Measurements from ENCODE around the gene SPATA16.
"Not testable (repeated sequence)": the region's sequence is repeated elsewhere in the genome, so short reads cannot be mapped to it uniquely, and the experiment has no call there.

Gene SPATA16

DNA sequence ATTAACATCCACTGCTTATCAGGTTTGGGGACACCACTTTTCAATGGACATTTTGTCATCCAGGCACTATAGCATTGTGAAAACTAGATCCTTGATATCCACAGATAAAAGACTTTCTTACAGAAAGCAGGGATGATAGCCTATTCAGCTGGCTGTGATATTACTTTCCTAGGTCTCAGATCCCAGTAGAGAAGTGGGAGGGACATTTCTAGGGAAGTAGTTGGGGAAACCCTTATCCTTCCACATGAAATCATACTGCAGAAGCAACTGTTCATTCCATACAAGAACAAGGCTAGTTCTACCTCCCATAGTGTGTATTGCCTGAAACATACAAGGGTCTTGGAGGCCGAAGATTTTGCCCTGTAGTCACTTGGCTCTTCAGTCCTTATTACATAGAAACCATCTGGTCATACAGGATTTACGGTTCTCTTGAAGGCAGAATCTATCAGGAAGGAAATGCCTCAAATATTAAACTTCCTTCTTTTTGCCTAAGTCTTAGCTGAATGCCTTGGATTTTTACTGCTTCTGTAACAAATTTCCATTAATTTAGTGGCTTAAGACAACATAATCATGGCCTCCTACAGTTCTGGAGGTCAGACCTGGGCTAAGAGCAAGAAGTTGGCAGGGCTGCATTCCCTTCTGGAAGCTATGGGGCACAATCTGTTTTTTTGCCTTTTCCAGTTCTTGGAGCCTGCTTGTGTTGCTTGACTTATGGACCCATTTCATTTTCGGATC lies 271.1 kb downstream of the SPATA16 start:
- no peak for DNase-seq

- DNase-seq, result no peak
These were observed 271.7 kb downstream of the SPATA16 start for GRCh38 chr3:172869368-172869771.

- DNase-seq, result no peak
These were observed 272.3 kb downstream of the SPATA16 start for GRCh38 chr3:172868582-172869200.

DNA sequence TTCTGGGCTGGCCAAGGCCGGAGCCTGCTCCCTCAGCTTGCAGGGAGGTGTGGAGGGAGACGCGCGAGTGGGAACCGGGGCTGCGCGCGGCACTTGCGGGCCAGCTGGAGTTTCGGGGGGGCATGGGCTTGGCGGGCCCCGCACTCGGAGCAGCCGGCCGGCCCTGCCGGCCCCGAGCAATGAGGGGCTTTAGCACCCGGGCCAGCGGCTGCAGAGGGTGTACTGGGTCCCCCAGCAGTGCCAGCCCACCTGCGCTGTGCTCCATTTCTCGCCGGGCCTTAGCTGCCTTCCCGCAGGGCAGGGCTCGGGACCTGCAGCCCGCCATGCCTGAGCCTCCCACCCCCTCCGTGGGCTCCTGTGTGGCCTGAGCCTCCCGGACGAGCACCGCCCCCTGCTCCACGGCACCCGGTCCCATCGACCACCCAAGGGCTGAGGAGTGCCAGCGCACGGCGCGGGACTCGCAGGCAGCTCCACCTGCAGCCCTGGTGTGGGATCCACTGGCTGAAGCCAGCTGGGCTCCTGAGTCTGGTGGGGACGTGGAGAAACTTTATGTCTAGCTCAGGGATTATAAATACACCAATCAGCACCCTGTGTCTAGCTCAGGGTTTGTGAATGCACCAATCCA lies 274.2 kb downstream of the SPATA16 start:
- not testable (repeated sequence) for DNase-seq

DNA sequence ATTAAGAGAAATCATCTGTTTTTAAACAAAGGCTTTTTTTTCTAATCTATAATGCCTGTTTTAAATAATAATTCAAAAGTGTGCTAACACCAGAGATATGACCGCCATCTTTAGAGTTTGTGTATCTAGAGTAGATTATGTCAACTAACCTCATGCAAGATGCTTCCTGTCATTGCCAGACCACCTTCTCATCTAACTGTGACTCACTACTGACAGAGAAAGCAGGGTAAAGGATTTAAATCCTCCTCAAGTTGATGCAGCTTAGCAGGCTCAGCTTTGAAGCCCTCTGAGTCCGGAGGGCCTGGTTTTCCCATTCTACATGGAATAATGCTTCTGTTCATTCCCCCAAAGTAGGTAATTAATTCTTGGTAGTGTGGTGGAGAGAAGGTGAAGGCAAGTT lies 282.0 kb downstream of the SPATA16 start:
- no peak for DNase-seq

DNA sequence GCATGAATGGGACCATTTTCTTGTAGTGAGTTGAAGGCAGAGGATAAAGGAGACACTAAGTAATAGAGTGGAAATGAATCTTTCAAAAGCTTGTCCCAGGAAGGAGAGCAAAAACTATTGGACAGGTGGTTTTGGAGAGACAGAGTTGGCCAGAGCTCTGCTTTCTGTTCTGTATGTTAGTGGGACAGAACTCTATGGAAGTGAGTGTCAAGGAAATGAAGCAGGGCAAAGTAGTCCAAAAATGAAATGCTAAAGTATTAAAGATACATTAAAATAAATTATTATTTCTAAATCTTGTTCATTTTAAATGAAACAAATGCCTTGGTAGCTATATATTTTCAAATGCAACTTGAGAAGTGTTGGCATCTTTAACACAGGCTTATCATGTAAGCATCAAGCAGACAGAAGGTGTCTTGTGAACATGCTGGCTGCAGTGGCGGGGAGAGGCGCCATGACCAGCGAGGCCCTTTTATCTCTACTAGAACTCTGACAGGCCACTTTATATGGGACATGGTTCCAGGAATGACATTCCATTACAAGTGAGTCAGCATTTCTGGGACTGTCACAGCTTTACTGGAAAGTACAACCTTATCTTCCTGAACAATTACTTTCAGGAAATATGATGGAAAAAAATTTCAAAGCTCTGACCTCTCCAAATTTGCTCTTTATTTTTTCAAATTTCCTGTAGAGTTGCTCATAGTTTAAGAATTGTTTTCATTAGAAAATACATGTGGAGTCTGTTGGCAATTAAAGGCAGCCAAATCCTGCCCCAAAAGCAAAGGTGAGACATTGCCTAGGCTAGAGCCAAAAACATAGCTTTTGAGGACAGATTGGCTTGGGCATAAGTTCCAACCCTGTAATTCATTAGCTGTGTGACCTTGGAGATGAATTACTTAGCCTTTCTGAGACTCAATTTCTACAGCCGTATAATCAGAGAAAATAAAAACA lies 284.0 kb downstream of the SPATA16 start:
- no peak for DNase-seq

- no peak for DNase-seq
These were observed 286.0 kb downstream of the SPATA16 start for GRCh38 chr3:172855037-172855436.

DNA sequence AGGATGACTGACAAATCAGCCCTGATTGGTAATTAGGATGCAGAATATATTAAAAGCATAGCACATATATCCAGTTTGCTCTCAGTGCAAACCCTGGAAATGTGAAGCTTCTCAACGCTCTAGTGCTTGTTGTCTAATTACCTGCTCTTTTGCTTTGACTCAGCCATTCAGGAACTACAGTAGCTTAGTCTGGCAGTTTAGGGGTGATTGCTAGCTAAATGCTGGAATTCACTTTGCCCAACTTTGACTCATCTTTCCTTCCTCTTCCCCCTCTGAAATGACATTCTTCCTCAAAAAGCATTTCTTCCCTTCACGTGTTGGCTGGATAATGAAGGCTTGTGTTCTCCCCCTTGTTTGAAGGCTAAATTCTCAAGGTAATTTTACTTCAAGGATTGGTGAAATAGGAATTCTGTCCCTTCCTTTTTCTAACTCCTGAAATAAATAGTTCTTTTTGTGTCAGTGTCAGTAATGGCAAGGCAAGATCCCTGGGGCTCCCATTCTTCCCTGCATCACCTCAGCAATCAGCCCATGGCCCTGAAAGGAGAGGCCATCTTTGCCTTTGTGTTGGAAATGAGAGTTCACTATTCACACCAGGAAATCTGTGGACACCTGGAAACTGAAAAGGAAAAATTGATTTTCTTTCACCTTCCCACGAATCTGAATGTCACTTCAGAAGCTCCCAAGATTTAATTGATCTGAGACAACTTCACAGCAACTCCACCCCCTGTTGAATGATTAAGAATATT lies 286.9 kb downstream of the SPATA16 start:
- no peak for DNase-seq

DNA sequence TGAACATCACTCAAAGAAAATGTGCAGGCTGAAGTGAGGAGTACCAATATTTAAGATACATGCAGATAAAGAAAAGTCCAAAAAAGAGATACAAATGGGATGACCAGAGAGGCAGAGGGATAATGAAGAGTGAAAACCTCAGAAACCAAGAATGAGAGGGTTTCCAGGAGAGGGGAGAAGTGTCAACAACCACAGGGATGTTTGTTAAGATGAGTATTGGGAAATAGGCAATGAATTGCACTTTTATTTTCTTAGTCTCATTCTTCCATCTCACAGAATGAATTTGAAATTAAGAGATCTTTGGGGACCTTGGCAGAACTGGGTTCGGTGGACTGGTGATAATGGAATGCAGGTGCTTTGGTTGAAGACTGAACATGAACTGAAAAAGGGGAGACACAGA lies 288.0 kb downstream of the SPATA16 start:
- DNase-seq, result no peak

DNA sequence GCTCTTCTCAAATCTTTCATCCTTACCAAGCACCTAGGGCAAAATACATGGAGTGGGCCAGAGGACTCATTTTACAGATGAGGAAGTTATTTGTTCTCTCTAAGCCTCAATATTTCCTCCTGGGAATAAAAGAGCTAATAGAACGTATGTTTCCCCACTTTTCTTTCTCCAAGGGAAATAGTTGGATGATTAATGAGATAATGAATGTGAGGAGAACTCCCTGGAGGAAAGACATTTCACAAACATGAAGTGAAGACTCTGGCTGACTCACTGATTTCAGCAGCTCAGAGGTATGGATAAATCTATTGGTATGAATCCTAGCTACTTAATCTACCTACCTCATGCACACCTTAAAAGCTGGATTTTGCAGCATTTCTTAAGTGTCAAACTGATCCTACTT lies 292.1 kb downstream of the SPATA16 start:
- DNase-seq, result no peak

GRCh38 chr3:172847292-172847691 lies 293.7 kb downstream of the SPATA16 start:
- no peak for DNase-seq

- DNase-seq, result no peak
These were observed 294.3 kb downstream of the SPATA16 start for GRCh38 chr3:172846706-172847105.

DNA sequence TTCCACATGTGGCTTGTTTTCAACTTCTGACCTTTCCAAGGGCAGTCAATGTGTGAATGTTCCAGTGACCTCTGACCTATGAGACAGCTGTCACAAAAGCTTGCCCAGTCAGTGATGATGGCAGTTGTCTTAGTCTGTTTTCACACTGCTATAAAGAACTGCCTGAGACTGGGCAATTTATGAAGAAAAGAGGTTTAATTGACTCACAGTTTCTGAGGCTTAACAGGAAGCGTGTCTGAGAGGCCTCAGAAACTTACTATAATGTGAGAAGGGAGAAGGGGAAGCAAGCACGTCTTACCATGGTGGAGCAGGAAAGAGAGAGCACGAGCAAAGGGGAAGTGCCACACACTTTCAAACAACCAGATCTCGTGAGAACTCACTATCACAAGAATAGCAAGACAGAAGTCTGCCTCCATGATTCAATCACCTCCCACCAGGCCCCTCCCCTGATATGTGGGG lies 294.9 kb downstream of the SPATA16 start:
- no peak for DNase-seq

DNA sequence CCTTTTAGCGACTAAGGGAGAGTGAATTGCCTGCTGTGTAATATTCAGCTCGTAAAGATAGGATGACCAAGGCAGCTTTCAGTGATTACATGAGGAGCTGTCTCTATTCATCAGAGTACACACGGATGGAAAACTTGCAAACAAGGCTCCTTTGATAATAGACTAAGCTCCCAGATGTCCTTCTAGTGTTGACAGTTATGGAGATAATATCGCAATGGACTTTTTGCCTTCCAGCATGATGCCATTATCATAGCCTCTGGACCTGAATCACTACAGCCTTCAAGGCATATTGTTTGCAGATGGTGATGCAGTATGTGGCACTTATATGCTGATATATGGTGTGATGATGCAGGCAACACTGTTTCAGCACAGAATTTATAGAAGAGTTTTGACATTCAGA lies 296.6 kb downstream of the SPATA16 start:
- no peak for DNase-seq

DNA sequence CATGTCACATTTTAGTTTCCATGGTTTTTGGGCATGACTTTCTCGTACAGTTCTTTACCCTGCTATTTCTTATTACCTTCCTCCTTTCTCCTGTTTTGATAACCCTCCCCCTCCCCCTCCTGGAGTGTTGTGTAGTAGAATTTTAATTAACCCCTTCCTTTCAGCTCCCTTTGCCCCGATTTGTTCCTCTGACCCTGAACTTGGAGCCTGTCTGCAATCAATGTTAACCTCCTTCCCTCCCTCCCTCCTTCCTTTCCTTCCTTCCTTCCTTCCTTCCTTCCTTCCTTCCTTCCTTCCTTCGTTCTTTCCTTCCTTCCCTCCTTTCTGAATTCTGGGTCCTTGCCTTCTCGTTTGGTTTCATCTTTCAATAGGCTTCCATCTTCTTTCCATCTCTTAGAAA lies 300.1 kb downstream of the SPATA16 start:
- no peak for DNase-seq

- no peak for DNase-seq
These were observed 300.6 kb downstream of the SPATA16 start for GRCh38 chr3:172840463-172840862.

GRCh38 chr3:172839679-172840078 lies 301.4 kb downstream of the SPATA16 start:
- no peak for DNase-seq
